ENCODE measurements around the gene TBX2.

The TBX2 gene

DNA sequence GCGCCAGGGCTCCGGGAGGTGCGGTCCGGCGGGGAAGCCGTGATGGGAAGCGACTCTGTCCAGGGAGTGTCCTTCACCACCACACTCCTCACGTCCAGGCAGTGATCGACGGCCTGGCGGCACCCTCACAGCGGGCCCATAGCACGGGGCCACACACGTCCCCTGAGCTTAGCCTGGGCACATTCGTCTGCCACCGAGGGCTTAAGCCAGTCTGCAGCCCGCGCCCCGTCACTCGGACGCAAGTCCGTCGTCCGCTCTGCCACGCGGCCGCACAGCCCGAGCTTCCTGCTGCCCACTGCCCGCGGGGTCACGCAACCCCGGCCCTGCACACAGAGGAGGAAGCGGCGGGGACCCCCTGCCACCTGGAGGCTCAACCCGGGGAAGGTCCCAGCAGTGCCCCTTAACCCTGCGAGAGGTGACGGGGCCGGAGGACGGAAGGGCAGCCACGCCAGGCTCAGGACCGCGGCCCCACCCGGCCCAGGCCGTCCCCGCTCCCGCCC is 3.0 kb upstream of the TBX2 start:
- H3K4me3 ChIP-seq (ENCODE audit: low read depth, low read length), result no peak overlapping the region
- TF ChIP-seq, protein P1, sequence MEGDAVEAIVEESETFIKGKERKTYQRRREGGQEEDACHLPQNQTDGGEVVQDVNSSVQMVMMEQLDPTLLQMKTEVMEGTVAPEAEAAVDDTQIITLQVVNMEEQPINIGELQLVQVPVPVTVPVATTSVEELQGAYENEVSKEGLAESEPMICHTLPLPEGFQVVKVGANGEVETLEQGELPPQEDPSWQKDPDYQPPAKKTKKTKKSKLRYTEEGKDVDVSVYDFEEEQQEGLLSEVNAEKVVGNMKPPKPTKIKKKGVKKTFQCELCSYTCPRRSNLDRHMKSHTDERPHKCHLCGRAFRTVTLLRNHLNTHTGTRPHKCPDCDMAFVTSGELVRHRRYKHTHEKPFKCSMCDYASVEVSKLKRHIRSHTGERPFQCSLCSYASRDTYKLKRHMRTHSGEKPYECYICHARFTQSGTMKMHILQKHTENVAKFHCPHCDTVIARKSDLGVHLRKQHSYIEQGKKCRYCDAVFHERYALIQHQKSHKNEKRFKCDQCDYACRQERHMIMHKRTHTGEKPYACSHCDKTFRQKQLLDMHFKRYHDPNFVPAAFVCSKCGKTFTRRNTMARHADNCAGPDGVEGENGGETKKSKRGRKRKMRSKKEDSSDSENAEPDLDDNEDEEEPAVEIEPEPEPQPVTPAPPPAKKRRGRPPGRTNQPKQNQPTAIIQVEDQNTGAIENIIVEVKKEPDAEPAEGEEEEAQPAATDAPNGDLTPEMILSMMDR (IDR thresholded peaks at IDR 0.05; ENCODE audit: low read depth, low read length, missing control alignments), result no peak
- in situ Hi-C loops (cut with HindIII; ENCODE audit: low sequenced_read_pairs), result no loop called here
- no peak for DNase-seq (ENCODE audit: low read depth)

DNA sequence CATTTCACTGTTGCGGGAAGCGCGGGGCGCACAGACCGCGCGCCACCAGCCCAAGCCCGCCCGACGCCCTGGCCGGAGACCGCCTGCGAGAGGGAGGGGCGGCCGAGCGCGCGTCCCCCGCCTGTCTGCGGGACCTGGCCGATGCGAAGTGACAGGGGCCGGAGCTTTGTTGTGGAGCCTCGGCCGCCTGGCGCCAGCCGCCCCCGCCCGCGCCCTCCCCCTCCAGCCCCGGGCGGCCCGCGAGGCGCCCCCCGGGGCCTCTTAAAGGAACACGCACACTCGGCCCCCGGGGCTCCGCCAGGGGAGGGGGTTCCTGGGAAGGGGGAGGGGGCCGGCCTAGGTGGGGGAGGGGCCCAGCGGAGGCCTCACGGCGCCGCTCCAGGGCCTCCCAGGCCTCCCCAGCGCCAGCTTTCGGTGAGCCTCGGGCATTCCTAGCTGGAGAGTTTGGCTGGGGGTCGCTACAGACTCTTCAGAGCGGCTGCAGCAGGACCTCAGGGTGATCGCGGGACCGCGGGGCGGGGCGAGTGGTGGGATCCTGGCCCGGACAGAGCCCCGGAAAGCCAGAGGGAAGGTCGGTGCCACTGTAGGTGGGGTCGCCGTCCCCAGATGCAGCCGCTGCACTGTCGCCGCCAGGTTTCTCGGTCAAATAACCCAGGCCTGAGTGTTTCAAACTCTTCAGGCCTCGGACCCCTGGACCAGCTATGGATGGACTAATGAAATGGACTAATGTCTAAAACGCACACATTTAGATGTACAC is 2.4 kb upstream of the TBX2 start:
- TF ChIP-seq, protein P1 (IDR thresholded peaks at IDR 0.05; ENCODE audit: low read depth, low read length, missing control alignments), result no peak
- no peak overlapping the region for H3K4me3 ChIP-seq (ENCODE audit: low read depth, low read length)
- no peak for DNase-seq (ENCODE audit: low read depth)
- in situ Hi-C loops (cut with HindIII; ENCODE audit: low sequenced_read_pairs), result no loop called here

DNA sequence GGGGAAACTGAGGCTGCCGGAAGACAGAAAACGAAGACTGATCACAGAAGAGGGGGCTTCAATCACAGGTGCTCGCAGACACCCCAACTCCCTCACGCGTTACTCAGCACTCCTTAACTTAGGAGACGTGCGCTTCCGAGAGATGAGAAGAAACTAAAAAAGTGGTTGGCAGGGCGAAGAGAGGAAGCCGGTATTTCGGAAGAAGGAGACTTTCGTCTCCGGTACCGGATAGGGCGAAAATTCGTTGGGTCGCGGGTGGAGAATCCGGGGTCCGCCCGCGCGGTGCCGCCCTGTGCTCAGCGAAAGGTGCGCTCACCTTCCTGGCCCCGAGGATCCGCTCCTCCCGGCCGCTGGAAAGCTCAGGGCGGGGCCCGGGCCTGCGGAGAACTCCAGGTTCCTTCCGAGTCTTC is 917 bp upstream of the TBX2 start:
- in situ Hi-C loops (cut with HindIII; ENCODE audit: low sequenced_read_pairs), result no loop called here
- DNase-seq (ENCODE audit: low read depth), result no peak
- peak overlapping the region; percentile 40 for H3K4me3 ChIP-seq (ENCODE audit: low read depth, low read length)
- TF ChIP-seq, protein P1 (IDR thresholded peaks at IDR 0.05; ENCODE audit: low read depth, low read length, missing control alignments), result no peak

DNA sequence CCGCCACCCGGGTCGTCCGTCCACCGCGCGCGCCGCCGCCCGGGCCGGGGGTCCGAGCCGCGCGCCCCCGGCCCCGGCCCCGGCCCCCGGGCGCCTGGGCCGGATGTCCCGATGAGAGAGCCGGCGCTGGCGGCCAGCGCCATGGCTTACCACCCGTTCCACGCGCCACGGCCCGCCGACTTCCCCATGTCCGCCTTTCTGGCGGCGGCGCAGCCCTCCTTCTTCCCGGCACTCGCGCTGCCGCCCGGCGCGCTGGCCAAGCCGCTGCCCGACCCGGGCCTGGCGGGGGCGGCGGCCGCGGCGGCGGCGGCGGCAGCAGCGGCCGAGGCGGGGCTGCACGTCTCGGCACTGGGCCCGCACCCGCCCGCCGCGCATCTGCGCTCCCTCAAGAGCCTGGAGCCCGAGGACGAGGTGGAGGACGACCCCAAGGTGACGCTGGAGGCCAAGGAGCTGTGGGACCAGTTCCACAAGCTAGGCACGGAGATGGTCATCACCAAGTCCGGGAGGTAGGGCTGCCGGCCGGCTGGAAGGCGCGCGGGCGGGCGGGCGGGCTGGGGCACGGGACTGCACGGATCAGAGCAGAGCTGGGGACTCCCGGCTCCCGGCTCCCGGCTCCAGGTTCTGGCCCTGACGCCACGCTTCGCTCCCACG is 548 bp downstream of the TBX2 start:
- TF ChIP-seq, protein P1 (IDR thresholded peaks at IDR 0.05; ENCODE audit: low read depth, low read length, missing control alignments), result no peak
- peak overlapping the region; percentile 33 for H3K4me3 ChIP-seq (ENCODE audit: low read depth, low read length)
- in situ Hi-C loops (cut with HindIII; ENCODE audit: low sequenced_read_pairs), result loop anchor here (10.0 kb wide), 1 partner anchor 395 kb away; no protein-coding TSS in a partner anchor
- DNase-seq (ENCODE audit: low read depth), result no peak

DNA sequence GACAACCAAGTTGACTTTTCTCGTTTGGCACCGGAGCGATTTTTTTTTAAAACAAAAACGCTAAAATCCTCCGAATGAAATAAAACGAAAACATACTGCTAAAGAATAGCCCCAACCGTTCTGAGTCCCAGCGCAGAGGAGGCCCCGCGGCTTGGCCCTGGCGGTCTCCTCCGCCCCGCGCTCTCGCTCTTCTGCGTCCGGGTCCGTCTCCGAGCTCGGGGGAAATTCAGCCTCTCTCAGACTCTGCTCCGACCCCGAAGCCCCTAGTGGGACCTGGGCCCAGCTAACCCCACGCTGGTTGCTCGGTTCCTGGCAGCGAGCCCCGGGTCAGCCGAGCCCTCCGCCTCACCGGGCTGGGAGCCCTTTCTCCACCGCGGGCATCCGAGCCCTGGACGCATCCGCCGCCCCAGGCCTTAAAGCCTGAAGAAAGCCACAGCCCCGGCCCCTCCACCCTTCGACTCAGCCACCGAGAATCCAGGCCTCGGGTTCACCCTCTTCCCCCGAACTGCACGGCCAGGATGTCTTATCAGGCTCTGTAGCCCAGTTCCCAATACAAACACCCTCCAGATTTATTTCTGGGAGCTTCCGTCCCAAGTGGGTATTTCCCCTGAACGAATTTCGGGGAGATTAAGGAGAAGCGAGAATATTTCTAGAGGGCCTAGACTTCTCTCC is 1.2 kb downstream of the TBX2 start:
- peak overlapping the region; percentile 33 for H3K4me3 ChIP-seq (ENCODE audit: low read depth, low read length)
- TF ChIP-seq, protein P1 (IDR thresholded peaks at IDR 0.05; ENCODE audit: low read depth, low read length, missing control alignments), result no peak
- in situ Hi-C loops (cut with HindIII; ENCODE audit: low sequenced_read_pairs), result loop anchor here (10.0 kb wide), 1 partner anchor 396 kb away; no protein-coding TSS in a partner anchor
- DNase-seq (ENCODE audit: low read depth), result no peak

DNA sequence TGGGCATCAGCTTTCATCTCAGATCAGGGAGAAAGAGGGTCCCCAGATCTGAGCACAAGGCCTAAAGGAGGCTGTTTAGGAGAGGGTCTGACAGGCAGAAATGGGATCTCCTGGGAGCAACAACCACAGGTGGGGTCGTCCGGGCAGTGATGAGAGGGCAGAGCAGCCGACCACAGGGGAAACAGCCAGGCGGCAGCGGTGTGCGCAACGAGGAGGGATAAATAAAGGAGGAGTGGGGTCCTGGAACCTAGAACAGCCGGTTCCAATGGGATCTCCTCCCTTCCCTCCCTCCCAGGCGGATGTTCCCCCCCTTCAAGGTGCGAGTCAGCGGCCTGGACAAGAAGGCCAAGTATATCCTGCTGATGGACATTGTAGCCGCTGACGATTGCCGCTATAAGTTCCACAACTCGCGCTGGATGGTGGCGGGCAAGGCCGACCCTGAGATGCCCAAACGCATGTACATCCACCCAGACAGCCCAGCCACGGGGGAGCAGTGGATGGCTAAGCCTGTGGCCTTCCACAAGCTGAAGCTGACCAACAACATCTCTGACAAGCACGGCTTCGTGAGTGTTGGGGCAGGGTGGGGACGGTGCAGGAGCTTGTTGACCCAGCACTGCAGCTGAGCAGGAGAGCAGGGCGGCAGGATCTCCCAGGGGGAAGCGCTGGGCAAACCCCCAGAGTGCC is 1.9 kb downstream of the TBX2 start:
- TF ChIP-seq, protein P1 (IDR thresholded peaks at IDR 0.05; ENCODE audit: low read depth, low read length, missing control alignments), result no peak
- no peak for DNase-seq (ENCODE audit: low read depth)
- in situ Hi-C loops (cut with HindIII; ENCODE audit: low sequenced_read_pairs), result loop anchor here (10.0 kb wide), 1 partner anchor 397 kb away; no protein-coding TSS in a partner anchor
- peak overlapping the region; percentile 33 for H3K4me3 ChIP-seq (ENCODE audit: low read depth, low read length)

Measured in astrocyte of the cerebellum (primary cell).